K562 (cell line): ENCODE measurements around the gene POLD2. TPM values are rescaled to one million over a fixed set of nuclear protein-coding genes. Genes with fewer than 3 reads are reported as not detected.

ENCODE experiments used
- BRD4 ChIP-seq: fragments of 200-600 bp; sonication (generic); IDR thresholded peaks from 2 replicates; pipeline ENCODE4 v1.6.1; 2017; ENCODE audit warnings: inconsistent platforms
- DACH1 ChIP-seq: fragments of 450-650 bp; IDR thresholded peaks from 2 replicates; pipeline ENCODE4 v1.6.1; 2018; ENCODE audit not compliant: partially characterized antibody
- ETV1 ChIP-seq: fragments of 450-650 bp; conservative IDR thresholded peaks from 2 replicates; pipeline ENCODE4 v1.6.1; 2016; ENCODE audit warnings: missing genetic modification characterization, control low read depth, low read depth, missing compliant biosample characterization
- ETV6 ChIP-seq, 3 experiments: fragments of 150-350 bp in 1 of 3; sonication (generic) in 1 of 3; formaldehyde crosslinking in 1 of 3; IDR thresholded peaks; 2 replicates each; pipeline versions ENCODE4 v1.6.1 to v1.8.0; 2014 to 2022; ENCODE audit warnings: borderline replicate concordance in 2 of 3, low read depth in 2 of 3, antibody characterized with exemption in 1 of 3, low read length in 1 of 3, mild to moderate bottlenecking in 1 of 3, missing genetic modification reagents in 1 of 3
- FOXJ2 ChIP-seq: fragments of 200-800 bp; sonication (Bioruptor generic); IDR thresholded peaks from 2 replicates; pipeline ENCODE4 v1.6.1; 2016; ENCODE audit warnings: missing genetic modification characterization, missing compliant biosample characterization
- GABPA ChIP-seq: fragments of 200-800 bp; sonication (Bioruptor generic); conservative IDR thresholded peaks from 2 replicates; pipeline ENCODE4 v1.6.1; 2016; ENCODE audit warnings: low read depth, missing genetic modification characterization, missing compliant biosample characterization
- HMGXB4 ChIP-seq: sonication (generic); formaldehyde crosslinking; IDR thresholded peaks from 2 replicates; pipeline ENCODE4 v1.8.1; 2023; ENCODE audit warnings: mild to moderate bottlenecking, missing genetic modification reagents
- MTF1 ChIP-seq: fragments of 250-450 bp; sonication (Bioruptor Pico); IDR thresholded peaks from 2 replicates; pipeline ENCODE4 v1.9.0; 2021; ENCODE audit warnings: moderate library complexity, mild to moderate bottlenecking, inconsistent platforms, borderline replicate concordance
- NFE2L1 ChIP-seq: fragments of 450-650 bp; IDR thresholded peaks from 2 replicates; pipeline ENCODE4 v1.6.1; 2016; ENCODE audit warnings: missing genetic modification characterization, low read depth, mild to moderate bottlenecking, missing compliant biosample characterization, moderate library complexity, borderline replicate concordance
- RBM25 ChIP-seq: fragments of 200-400 bp; formaldehyde crosslinking; IDR thresholded peaks from 2 replicates; pipeline ENCODE4 v1.6.1; 2018; ENCODE audit warnings: low read length, low read depth, moderate library complexity; ENCODE audit not compliant: severe bottlenecking
- TAF15 ChIP-seq: fragments of 200-400 bp; formaldehyde crosslinking; IDR thresholded peaks from 2 replicates; pipeline ENCODE4 v1.6.1; 2017; ENCODE audit warnings: mild to moderate bottlenecking, low read depth, low read length, moderate library complexity
- TCF15 ChIP-seq: fragments of 250-450 bp; sonication (Bioruptor Pico); IDR thresholded peaks from 2 replicates; pipeline ENCODE4 v1.8.0; 2022; ENCODE audit warnings: moderate library complexity, mild to moderate bottlenecking, inconsistent platforms
- WHSC1 ChIP-seq: IDR thresholded peaks from one replicate; pipeline ENCODE4 v1.6.1; 2012; ENCODE audit warnings: low read length, control low read depth, inconsistent platforms
- ZFX ChIP-seq: sonication (generic); formaldehyde crosslinking; IDR thresholded peaks from 2 replicates; pipeline ENCODE4 v1.8.0; 2022; ENCODE audit warnings: mild to moderate bottlenecking, missing genetic modification reagents, moderate library complexity
- polyA plus RNA-seq, 8 experiments: library from polyadenylated mRNA; depleted of rRNA in 4 of 8; stranded (reverse) in 5 of 8; unstranded in 3 of 8; fragments of >200 nt; fragmentation: Nextera tagmentation in 2 of 8; fragmentation: Illumina TruSeq in 1 of 8; extraction: Ambion mirVana in 2 of 8; extraction: Trizol in 1 of 8; gene quantifications; 2 replicates each; pipeline versions ENCODE4 v1.2.1 to v1.2.3, GENCODE V29; 2011 to 2014; ENCODE audit warnings: inconsistent platforms in 1 of 8, missing spikeins in 1 of 8
- total RNA-seq, 7 experiments: library from RNA; depleted of rRNA in 6 of 7; stranded (reverse); fragments of >200 nt in 6 of 7; fragmentation: Illumina TruSeq in 2 of 7; extraction: Trizol in 2 of 7; gene quantifications; 2 replicates each; pipeline versions ENCODE4 v1.2.1 to v1.2.3, GENCODE V29; 2011 to 2021; ENCODE audit warnings: low replicate concordance in 1 of 7
- TF ChIP-seq, protein P1 (sequence below): fragments of 250-450 bp; sonication (Bioruptor Pico); IDR thresholded peaks from 2 replicates; pipeline ENCODE4 v1.9.0; 2021; ENCODE audit warnings: mild to moderate bottlenecking, inconsistent platforms
- TF ChIP-seq, protein P2 (sequence below): fragments of 200-800 bp; sonication (Bioruptor generic); IDR thresholded peaks from 2 replicates; pipeline ENCODE4 v1.6.1; 2016; ENCODE audit warnings: missing genetic modification characterization, missing compliant biosample characterization

Gene POLD2
- total and polyA plus RNA-seq, 9 of the 15 experiments (the other 6 are each of a cell fraction or from before 2014, with no cell fraction given), result 29.7 to 259 (median 225) TPM

- TF ChIP-seq TCF15 (CRISPR knock-in tag) (no peak), MTF1 (CRISPR knock-in tag) (no peak), ETV6 (IDR thresholded peaks at IDR 0.05; ENCODE audit: borderline replicate concordance in 1 of 2, low read depth in 2 of 2, low read length in 1 of 2) (no peak), ETV6 (CRISPR knock-in tag; IDR thresholded peaks at IDR 0.05; ENCODE audit: borderline replicate concordance) (no peak), BRD4 (no peak), ETV1 (tag) (no peak), GABPA (tag) (no peak), RBM25 (no peak), ZFX (CRISPR knock-in tag) (no peak), TAF15 (no peak), DACH1 (no peak), NFE2L1 (tag) (no peak), HMGXB4 (CRISPR knock-in tag) (no peak), WHSC1 (no peak), FOXJ2 (tag) (no peak)
- TF ChIP-seq, protein P1, sequence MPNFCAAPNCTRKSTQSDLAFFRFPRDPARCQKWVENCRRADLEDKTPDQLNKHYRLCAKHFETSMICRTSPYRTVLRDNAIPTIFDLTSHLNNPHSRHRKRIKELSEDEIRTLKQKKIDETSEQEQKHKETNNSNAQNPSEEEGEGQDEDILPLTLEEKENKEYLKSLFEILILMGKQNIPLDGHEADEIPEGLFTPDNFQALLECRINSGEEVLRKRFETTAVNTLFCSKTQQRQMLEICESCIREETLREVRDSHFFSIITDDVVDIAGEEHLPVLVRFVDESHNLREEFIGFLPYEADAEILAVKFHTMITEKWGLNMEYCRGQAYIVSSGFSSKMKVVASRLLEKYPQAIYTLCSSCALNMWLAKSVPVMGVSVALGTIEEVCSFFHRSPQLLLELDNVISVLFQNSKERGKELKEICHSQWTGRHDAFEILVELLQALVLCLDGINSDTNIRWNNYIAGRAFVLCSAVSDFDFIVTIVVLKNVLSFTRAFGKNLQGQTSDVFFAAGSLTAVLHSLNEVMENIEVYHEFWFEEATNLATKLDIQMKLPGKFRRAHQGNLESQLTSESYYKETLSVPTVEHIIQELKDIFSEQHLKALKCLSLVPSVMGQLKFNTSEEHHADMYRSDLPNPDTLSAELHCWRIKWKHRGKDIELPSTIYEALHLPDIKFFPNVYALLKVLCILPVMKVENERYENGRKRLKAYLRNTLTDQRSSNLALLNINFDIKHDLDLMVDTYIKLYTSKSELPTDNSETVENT (CRISPR knock-in tag), result no peak
- TF ChIP-seq, protein P2, sequence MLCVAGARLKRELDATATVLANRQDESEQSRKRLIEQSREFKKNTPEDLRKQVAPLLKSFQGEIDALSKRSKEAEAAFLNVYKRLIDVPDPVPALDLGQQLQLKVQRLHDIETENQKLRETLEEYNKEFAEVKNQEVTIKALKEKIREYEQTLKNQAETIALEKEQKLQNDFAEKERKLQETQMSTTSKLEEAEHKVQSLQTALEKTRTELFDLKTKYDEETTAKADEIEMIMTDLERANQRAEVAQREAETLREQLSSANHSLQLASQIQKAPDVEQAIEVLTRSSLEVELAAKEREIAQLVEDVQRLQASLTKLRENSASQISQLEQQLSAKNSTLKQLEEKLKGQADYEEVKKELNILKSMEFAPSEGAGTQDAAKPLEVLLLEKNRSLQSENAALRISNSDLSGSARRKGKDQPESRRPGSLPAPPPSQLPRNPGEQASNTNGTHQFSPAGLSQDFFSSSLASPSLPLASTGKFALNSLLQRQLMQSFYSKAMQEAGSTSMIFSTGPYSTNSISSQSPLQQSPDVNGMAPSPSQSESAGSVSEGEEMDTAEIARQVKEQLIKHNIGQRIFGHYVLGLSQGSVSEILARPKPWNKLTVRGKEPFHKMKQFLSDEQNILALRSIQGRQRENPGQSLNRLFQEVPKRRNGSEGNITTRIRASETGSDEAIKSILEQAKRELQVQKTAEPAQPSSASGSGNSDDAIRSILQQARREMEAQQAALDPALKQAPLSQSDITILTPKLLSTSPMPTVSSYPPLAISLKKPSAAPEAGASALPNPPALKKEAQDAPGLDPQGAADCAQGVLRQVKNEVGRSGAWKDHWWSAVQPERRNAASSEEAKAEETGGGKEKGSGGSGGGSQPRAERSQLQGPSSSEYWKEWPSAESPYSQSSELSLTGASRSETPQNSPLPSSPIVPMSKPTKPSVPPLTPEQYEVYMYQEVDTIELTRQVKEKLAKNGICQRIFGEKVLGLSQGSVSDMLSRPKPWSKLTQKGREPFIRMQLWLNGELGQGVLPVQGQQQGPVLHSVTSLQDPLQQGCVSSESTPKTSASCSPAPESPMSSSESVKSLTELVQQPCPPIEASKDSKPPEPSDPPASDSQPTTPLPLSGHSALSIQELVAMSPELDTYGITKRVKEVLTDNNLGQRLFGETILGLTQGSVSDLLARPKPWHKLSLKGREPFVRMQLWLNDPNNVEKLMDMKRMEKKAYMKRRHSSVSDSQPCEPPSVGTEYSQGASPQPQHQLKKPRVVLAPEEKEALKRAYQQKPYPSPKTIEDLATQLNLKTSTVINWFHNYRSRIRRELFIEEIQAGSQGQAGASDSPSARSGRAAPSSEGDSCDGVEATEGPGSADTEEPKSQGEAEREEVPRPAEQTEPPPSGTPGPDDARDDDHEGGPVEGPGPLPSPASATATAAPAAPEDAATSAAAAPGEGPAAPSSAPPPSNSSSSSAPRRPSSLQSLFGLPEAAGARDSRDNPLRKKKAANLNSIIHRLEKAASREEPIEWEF (CRISPR knock-in tag), result no peak
Measured at GRCh38 chr7:44131173-44132029, 8.1 kb upstream of the POLD2 start (continued).
